Body of pancreas (tissue), 4 donors: Measurements from ENCODE around the gene POLDIP3. TPM values are rescaled to one million over a fixed set of nuclear protein-coding genes. Genes with fewer than 3 reads are reported as not detected.
A peak's percentile ranks its signal among the peaks of the same experiment; 100 is the strongest.

ENCODE experiments used
- ATAC-seq: fragments of 150-250 bp; one replicate; pipeline ENCODE4 v1.9.1; 2016
- DNase-seq, 4 donors: peaks; one replicate each; pipeline ENCODE4 v3.0.0-alpha.2; 2019
- H3K27ac ChIP-seq, 4 donors: fragments of 200-600 bp; sonication (generic); 1 replicate in 3 of 4; 2 replicates in 1 of 4; pipeline versions ENCODE4 v1.5.1 to v1.6.1; 2016 to 2019; ENCODE audit warnings: mild to moderate bottlenecking in 1 of 4, mixed read lengths in 1 of 4, moderate library complexity in 1 of 4
- H3K27me3 ChIP-seq, 2 donors: fragments of 200-600 bp; sonication (generic); one replicate each; pipeline ENCODE4 v1.6.0; 2016; ENCODE audit warnings: mild to moderate bottlenecking in 1 of 2
- H3K36me3 ChIP-seq, 2 donors: fragments of 200-600 bp; sonication (generic); replicated peaks in 1 of 2; 2 replicates each; pipeline ENCODE4 v1.5.1; 2016; ENCODE audit warnings: low read depth in 2 of 2; ENCODE audit not compliant: insufficient read depth in 1 of 2
- H3K4me1 ChIP-seq: fragments of 200-600 bp; sonication (generic); one replicate; pipeline ENCODE4 v1.6.0; 2016
- H3K4me3 ChIP-seq, 2 donors: fragments of 200-600 bp; sonication (generic); 1 replicate in 1 of 2; 2 replicates in 1 of 2; pipeline ENCODE4 v1.5.1; 2016 to 2019
- H3K9me3 ChIP-seq, 3 donors: fragments of 200-600 bp; sonication (generic); 1 replicate in 2 of 3; 2 replicates in 1 of 3; pipeline ENCODE4 v1.5.1; 2016
- POLR2A ChIP-seq, 3 donors: fragments of 450-650 bp; IDR thresholded peaks; one replicate each; pipeline ENCODE4 v1.6.1; 2016; ENCODE audit warnings: antibody characterized with exemption in 3 of 3, mild to moderate bottlenecking in 2 of 3
- WGBS, 2 donors: methylation state at CpG; one replicate each; pipeline ENCODE4 v1.1.5; 2017; 5-methylcytosine and 5-hydroxymethylcytosine counted together
- intact Hi-C: fragments of 100-400 bp; cut with DNase I; formaldehyde crosslinking; loops from one replicate; pipeline ENCODE4 v1.15.1; 2023
- total RNA-seq, 2 donors: library from RNA; depleted of rRNA; stranded (reverse); fragments of >200 nt; gene quantifications; one replicate each; pipeline ENCODE4 v1.1.0, GENCODE V29; 2016
- TF ChIP-seq, protein P1 (sequence below), 7 experiments: fragments of 450-650 bp in 4 of 7; fragments of 200-600 bp in 3 of 7; sonication (generic) in 3 of 7; IDR thresholded peaks; one replicate each; pipeline ENCODE4 v1.5.1; 2016 to 2019; ENCODE audit warnings: antibody characterized with exemption in 7 of 7

POLDIP3 gene
- total RNA-seq, 2 donors from 2014 or later = 23.1 to 30.6 TPM

DNA sequence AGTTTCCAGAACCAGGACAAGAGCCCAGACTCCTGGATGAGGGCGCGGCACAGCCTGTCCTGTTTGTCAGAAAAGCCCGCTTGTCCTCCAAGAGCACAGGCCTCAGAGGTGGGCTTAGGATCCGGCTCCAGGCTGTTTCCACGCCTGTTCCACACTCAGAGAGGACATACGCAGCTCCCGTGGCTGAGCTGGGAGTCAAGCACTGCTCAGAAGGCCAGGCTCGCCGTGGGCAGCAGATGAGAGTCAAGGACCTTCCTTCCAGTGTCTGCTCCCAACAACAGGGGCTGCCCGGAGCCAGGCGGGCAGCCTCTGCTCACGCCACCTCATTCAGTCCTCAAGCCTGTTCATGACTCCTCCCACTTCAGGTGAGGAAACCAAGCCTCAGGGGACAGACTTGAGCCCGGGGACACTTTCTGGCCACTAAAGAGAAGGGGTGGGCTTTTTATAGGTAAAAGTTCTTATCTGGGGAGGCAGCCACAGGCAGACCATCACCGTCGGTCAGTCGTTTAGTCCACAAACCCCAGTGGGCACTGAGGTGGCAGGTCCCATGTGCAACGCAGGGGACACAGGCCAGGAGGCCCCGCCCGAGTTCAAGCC, 30.8 kb upstream of the POLDIP3 start:
- Histone ChIP-seq H3K4me1 (peaks cover 72% of the 10 kb centered on the region), H3K27me3 (no peaks in the 10 kb centered on the region), H3K9me3 (no peaks in the 10 kb centered on the region), H3K36me3 (no peaks in the 10 kb centered on the region), H3K27ac (peak overlapping the region; percentile 79 to 96 (median 92)), H3K4me3 (no peak overlapping the region)
- intact Hi-C loops = no loop called here
- peak in 1 of 4 donors; percentile 34 for DNase-seq
- ATAC-seq = no peak
- 55 to 58% methylated on average over 5 to 19 of the region's 19 CpGs for WGBS, 2 donors
- TF ChIP-seq, protein P1, sequence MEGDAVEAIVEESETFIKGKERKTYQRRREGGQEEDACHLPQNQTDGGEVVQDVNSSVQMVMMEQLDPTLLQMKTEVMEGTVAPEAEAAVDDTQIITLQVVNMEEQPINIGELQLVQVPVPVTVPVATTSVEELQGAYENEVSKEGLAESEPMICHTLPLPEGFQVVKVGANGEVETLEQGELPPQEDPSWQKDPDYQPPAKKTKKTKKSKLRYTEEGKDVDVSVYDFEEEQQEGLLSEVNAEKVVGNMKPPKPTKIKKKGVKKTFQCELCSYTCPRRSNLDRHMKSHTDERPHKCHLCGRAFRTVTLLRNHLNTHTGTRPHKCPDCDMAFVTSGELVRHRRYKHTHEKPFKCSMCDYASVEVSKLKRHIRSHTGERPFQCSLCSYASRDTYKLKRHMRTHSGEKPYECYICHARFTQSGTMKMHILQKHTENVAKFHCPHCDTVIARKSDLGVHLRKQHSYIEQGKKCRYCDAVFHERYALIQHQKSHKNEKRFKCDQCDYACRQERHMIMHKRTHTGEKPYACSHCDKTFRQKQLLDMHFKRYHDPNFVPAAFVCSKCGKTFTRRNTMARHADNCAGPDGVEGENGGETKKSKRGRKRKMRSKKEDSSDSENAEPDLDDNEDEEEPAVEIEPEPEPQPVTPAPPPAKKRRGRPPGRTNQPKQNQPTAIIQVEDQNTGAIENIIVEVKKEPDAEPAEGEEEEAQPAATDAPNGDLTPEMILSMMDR (IDR thresholded peaks at IDR 0.05) = no peak
- TF ChIP-seq POLR2A (IDR thresholded peaks at IDR 0.05) = no peak

DNA sequence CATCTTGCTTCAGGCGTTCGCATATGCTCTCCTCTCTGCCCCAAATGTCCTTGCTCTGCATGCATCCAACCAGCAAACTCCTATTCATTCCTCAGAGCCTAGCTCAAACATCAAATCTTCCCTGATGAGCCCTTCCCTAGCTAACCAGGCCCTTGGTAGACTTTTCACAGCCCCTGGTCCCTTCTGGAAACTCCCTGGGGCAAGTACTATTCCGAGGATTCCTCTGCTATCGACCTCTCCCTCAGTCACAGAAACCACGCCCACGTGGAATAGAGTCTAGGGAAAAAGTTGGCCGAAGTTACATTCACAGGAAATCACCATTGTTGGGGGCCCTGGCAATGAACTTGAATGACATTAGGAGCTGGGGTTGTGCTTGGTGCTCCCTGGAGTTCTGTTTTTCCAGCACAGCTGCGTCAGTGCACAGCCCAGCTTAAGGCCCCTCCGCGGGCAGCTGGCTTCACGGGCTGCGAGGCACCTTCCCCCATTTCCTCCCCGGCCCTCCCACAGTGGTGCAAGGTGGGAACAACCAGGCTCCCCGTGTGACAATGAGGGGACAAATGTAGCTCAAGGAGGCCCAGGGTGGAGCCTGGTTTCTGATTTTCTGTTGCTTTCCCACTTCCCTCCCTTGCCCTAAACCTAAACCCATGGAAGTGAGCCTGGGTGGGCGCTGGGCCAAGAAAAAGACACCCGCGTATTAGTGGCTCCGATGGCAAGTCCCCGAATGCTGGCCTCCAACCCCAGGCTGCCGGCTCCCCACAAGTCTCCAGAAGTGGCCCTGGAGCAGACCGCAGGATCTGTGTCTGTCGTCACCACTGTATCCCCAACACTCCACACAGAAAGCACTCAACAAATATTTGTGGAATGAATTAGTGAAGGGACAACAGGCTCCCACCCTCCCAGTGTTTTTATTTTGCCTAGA, 30.0 kb upstream of the POLDIP3 start:
- H3K36me3 ChIP-seq = no peaks in the 10 kb centered on the region
- TF ChIP-seq, protein P1 (IDR thresholded peaks at IDR 0.05) = no peak
- no peak for TF ChIP-seq POLR2A (IDR thresholded peaks at IDR 0.05)
- WGBS, 2 donors = 43 to 57% methylated on average over 10 to 22 of the region's 22 CpGs
- intact Hi-C loops = no loop called here
- H3K9me3 ChIP-seq = no peaks in the 10 kb centered on the region
- H3K27me3 ChIP-seq = no peaks in the 10 kb centered on the region
- H3K4me3 ChIP-seq = no peak overlapping the region
- peak in 3 of 4 donors; percentile 37 to 51 (median 41) for DNase-seq
- peak overlapping the region; percentile 79 to 96 (median 92) for H3K27ac ChIP-seq
- peaks cover 71% of the 10 kb centered on the region for H3K4me1 ChIP-seq
- no peak for ATAC-seq

DNA sequence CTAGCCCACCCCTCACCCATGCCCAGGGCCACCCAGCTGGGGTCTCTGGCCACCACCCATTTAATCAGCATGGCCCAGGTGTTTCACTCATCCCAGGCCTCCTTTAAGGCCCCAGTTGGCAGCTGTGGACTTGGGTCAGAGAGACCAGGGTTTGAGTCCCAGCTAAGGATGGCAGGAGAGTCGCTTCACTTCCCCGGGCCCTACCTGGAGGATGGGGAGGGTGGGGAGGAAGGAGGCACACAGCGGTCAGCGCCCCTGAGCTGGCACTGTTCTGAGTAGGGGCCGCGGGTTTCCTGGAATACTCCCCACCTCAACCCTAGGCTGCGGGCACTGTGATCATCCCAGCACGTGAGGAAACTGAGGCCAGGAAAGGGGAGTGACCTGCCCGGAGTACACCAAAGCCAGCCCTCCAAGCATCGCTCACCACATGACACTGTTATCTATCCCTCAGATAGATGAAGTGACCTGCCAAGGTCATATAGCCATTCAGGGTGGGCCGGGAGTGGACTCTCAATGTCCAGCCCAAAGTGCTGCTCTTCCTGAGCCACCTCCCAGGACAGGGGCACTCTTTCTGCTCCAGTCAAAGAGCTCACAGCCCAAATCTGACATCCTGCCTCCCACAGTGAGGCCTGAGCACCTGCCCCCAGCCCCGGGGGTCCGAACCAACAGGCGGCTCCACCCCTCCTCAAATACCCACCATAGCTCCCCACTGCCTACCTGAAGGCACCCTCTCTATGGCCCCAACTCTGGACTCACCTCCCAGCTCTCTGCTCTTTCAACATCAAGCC, 29.1 kb upstream of the POLDIP3 start:
- no peak for DNase-seq
- no peak for TF ChIP-seq POLR2A (IDR thresholded peaks at IDR 0.05)
- TF ChIP-seq, protein P1 (IDR thresholded peaks at IDR 0.05) = no peak
- Histone ChIP-seq H3K27ac (peak overlapping the region; percentile 33 to 96 (median 92)), H3K9me3 (no peaks in the 10 kb centered on the region), H3K4me1 (peaks cover 67% of the 10 kb centered on the region), H3K4me3 (no peak overlapping the region), H3K36me3 (no peaks in the 10 kb centered on the region), H3K27me3 (no peaks in the 10 kb centered on the region)
- no peak for ATAC-seq
- WGBS, 2 donors = 73 to 87% methylated on average over 8 to 14 of the region's 14 CpGs
- intact Hi-C loops = no loop called here

DNA sequence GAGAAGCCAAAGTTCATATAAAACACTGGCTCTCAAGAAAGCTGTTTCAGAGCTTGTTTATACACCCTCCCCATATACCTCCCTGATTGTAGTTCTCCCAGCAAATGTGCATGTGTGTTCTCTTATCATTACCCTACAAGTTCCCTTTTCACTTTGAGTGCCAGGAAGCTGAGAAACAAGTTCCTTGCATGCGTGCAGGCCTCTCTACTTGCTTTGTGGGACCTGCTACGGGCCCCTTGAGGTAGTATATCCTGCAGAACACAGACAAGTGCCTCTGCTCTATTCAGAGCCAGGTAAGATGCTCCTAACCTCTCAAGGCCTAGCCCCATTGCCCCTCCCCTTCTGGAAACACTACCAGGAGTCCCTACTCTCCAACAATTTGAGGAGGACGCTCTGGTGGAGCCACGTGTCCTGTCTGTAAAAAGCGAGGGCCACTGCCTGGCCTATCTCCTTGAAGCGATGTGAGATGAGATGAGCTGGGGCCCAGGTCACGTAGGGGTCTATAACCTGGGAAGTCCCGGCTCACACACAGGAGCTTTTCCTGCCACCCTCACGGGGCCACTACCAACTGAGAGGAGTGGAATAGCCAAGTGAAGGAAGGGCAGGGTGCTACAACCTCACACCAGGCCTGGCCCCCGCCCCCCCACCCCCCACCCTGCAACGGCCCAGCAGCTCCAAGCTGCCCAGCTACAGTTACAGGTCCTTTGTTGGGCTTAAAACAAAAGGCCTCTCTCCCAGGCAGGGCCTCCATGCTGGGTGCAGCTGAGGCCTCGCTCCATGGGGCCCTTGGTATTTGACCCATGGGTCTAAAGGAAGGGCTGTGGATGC, 28.3 kb upstream of the POLDIP3 start:
- DNase-seq (no peak), ATAC-seq (no peak)
- Histone ChIP-seq H3K4me3 (no peak overlapping the region), H3K27ac (peak overlapping the region in 2 of 4 donors; percentile 93 to 96), H3K4me1 (peaks cover 61% of the 10 kb centered on the region), H3K9me3 (no peaks in the 10 kb centered on the region), H3K36me3 (no peaks in the 10 kb centered on the region), H3K27me3 (no peaks in the 10 kb centered on the region)
- 71% methylated on average over 7 to 12 of the region's 12 CpGs for WGBS, 2 donors
- TF ChIP-seq, protein P1 (IDR thresholded peaks at IDR 0.05) = no peak
- no peak for TF ChIP-seq POLR2A (IDR thresholded peaks at IDR 0.05)
- intact Hi-C loops = no loop called here
